GM18505 (cell line): ENCODE data around the gene CWF19L1.
"Not testable (repeated sequence)": the region's sequence is repeated elsewhere in the genome, so short reads cannot be mapped to it uniquely, and the experiment has no call there.

Experiments used
- ATAC-seq: cut with Tn5 transposase; IDR thresholded peaks from one replicate; pipeline ENCODE4 v1.9.1; 2021; ENCODE audit not compliant: unreplicated experiment
- POLR2A ChIP-seq: IDR thresholded peaks from 4 replicates; pipeline ENCODE4 v1.6.1; 2011; ENCODE audit warnings: borderline replicate concordance; ENCODE audit not compliant: insufficient read depth, insufficient read length; ENCODE audit errors: extremely low read depth

CWF19L1 gene

DNA sequence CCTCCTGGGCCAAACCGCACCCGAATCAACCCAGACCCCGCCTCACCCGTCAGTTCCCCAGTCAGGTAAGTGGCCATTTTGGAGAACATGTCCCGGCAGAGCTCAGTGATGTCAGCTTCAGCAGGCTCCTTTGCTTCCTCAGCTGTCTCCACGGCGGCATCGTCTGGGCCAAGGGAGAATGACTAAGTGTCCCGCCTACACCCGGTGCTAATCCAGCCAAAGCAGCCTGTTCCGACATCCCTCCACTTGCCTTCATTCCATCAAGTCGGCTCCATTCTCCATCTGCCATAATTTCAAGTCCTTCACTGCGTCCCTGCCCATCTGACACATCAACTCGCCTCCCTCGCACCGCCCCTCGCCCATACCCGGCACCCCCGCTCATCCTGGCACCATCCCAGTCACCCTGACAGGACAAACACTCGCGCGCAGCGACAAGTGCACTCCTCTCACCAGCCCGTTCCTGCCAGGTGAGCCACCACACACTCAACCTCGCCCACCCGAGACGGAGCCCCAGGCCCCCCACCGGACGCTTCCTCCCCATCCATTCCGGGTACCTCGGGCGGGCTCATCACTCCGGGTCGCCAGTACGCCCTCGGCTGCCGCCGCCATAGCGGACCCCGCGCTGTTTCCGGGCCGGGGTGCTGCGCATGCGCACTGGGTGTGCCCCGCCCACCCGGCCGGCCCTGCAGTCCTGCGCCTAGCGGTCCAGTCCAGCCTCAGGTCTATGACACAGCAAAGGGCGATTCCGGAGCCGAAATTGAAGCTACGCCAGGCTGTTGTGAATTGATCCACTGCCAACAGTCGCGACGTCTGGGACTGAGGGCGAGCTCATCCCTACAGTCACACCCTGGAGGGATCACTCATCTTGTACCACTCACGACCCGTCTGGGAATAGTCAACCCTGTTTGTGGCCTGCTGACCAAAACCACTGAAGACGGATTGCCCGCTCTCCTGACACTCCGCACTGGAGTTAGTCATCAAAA is 18.9 kb upstream of the CWF19L1 start, which contains the start of gene BLOC1S2:
TSS of gene BLOC1S2 (minus strand) at position 630 of the 983 bp plus-strand sequence. CDS start at position 609, 21 bp downstream.
- TF ChIP-seq POLR2A: peak; percentile 96
- ATAC-seq: peak; percentile 90

DNA sequence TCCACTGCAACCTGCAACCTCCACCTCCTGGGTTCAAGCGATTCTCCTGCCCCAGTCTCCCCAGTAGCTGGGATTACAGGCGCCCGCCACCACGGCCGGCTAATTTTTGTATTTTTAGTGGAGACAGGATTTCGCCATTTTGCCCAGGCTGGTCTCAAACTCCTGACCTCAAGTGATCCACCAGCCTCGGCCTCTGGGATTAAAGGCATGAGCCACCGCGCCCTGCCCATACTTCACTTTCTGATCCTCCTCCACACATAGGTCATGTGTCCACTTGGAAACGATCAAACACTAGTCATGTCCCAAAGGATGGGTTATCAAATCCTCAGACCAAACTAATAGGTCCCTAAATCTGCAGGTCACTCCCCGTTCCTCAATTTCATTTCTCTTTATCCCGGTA is 17.9 kb upstream of the CWF19L1 start:
- ATAC-seq: not testable (repeated sequence)

DNA sequence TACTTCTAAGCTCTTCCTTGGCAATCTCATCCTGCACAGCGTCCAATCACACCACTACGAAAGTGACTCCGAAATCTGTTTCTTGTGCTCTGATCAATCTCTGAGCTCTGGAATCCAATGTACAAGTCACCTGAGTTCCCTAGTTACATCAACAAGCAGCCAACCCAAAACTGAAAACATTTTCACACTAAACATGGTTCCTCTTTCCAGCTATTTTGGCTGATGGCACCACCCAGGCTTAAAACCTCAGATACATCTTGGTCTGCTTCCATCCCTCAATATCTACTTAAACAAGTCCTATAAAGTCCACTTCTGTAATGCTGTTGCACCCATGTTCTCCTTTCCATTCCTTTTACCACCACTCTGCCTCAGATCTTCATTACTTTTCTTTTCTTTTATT is 15.5 kb upstream of the CWF19L1 start:
- no peak for TF ChIP-seq POLR2A
- no peak for ATAC-seq

DNA sequence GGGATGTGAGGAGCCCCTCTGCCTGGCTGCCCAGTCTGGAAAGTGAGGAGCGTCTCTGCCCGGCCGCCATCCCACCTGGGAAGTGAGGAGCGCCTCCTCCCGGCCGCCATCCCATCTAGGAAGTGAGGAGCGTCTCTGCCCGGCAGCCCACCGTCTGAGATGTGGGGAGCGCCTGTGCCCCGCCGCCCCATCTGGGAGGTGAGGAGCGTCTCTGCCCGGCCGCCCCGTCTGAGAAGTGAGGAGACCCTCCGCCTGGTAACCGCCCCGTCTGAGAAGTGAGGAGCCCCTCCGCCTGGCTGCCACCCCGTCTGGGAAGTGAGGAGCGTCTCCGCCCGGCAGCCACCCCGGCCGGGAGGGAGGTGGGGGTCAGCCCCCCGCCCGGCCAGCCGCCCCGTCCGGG is 9.5 kb upstream of the CWF19L1 start:
- not testable (repeated sequence) for ATAC-seq

DNA sequence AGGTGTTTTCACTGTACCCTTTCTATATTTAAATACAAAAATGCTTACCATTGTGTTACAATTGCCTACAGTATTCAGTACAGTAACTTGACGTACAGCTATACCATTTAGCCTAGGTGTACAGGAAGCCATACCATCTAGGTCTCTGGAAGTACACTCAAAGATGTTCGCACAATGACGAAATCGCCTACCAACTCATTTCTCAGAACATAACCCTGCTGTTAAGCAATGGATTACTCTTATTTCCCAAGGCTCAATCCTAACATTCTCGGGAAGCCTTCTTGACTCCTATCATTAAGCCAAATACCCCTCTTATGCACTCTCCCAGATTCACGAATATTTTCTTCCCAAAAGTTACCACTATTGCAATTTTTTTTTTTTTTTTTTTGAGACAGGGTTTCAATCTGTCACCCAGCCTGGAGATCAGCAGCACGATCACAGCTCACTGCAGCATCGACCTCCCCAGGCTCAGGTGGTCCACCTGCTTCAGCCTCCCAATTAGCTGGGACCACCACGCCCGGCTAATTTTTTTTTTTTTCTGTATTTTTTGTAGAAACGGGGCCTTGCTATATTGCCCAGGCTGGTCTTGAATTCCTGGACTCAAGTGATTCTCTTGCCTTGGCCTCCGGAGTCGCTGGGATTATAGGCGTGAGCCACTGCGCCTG is 1.5 kb downstream of the CWF19L1 start:
- TF ChIP-seq POLR2A: no peak
- ATAC-seq: no peak

DNA sequence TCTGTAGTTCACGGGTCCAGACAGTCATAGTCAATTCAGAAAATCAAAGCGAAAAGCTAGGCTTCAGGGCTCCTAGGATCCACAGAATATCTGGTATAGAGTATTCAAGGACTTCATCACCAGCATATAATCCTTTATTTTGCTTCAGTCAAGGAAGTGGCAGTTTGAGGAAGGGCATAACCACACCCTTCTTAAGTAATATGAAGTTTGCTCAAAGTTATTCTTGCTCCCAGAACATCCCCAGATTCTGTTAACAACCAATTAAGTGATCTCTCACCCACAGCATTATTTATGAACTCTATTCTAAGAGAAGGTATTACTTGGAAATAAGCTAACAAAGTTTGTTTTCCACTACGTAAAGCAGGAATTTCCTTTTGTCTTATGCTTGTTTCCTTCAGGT is 13.2 kb downstream of the CWF19L1 start:
- TF ChIP-seq POLR2A: no peak
- ATAC-seq: no peak

DNA sequence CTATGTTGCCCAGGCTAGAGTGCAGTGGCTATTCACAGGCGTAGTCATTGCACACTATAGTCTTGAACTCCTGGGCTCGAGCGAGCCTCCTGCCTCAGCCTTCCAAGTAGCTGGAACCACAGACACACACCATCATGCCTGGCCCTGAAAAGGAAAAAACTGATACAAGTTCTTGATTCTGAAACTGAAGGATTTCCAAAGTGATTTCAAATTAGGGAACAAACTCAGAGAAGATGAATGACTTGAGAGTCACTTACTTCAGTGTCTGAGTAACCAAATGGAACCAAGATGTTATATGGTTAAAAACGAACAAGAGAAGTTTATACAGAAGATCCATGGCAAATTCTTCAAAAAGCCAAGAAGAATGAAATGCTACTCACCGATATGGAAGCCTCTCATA is 14.4 kb downstream of the CWF19L1 start:
- TF ChIP-seq POLR2A: no peak
- no peak for ATAC-seq

DNA sequence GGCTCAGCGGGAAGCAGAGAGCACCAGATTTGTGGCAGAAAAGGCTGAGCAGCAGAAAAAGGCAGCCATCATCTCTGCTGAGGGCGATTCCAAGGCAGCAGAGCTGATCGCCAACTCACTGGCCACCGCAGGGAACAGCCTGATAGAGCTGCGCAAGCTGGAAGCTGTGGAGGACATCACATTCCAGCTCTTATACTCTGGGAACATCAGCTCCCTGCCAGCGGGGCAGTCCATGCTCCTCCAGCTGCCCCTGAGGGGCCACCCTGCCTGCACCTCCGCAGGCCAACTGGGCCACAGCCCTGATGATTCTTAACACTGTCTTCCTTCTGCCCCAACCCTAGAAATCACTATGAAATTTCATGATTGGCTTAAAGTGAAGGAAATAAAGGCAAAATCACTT is 18.6 kb downstream of the CWF19L1 start:
- no peak for TF ChIP-seq POLR2A
- ATAC-seq: no peak

DNA sequence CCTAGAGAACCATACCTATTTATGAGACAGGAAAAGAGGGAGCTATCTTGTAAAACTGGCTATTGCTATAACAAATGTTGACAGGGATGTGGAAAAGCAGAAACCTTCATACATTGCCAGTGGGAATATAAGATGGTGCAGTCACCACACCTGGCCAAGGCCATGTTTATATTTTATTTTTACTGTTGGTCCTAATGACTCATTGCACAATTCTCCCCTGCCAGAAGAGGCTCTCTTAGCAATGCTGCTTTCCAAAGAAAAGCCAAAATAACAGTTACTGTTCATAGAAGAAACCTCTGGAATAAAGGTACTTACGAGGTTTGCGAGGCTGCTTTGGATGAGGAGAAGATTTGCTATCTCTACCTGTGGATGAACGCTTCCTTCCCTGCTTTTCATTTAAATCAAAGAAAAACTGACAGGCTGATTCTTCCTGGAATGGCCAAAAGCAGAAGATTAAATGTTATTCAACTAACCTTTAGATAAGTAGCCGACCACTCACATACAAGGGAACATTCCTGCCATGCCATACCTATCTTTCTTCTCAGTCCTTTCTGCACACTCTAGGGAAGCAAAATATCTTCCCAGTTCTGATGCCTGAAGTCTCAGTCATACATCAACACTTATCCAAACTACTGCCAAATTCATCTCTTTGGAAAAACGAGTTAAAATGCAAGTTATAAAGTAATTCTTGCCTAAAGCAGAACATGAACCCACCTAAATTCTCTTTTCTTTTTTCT is 21.8 kb downstream of the CWF19L1 start:
- no peak for ATAC-seq
- TF ChIP-seq POLR2A: no peak

DNA sequence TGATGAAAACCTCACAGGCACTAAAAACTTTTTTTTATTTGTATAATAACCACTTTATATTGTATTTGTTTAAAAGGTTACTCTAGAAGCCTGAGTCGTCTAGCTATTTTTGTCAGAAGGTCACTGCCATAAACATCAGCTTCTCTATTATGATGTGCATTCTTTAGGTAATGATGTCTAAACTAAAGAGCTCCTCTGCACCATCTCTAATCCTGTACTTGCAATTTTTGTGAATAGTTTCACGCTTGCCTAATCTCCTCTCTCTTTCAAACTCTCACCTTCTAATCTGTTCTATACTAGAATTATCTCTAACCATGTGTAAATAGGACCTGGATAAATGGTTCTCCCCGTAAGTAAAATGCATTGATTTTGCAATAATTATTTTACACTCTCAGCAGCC is 27.6 kb downstream of the CWF19L1 start:
- no peak for ATAC-seq
- no peak for TF ChIP-seq POLR2A

DNA sequence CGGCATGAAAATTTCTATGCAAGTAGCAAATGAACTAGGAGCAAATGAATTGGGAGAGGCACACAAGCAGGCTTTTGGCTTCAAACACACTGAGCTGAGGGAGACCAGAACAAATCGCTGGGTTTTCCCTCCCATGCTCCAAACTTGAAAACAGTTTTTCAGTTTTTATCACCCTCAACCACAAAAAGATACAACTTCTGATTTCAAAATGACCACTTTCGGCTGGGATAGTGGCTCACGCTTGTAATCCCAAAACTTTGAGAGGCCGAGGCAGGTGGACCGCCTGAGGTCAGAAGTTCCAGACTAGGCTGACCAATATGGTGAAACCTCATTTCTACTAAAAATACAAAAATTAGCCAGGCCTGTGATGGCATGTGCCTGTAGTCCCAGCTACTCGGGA is 29.0 kb downstream of the CWF19L1 start:
- no peak for ATAC-seq
- TF ChIP-seq POLR2A: no peak

DNA sequence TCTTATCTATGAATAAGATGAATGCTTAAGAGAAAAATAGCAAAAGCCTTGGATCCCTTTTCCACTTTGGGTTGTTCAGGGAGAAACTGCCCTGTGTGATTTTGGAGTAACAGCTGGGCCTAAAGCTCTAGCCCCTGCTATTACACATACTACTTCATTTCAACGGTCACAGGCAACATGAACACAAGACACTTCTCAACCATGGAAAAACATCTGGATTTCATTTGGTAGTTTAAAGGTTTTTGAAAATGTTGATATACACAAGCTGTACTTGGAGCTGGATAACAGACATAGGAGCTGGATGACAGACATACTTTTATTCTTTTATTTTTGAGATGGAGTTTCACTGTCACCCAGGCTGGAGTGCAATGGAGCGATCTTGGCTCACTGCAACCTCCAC is 35.3 kb downstream of the CWF19L1 start:
- TF ChIP-seq POLR2A: no peak
- ATAC-seq: no peak

DNA sequence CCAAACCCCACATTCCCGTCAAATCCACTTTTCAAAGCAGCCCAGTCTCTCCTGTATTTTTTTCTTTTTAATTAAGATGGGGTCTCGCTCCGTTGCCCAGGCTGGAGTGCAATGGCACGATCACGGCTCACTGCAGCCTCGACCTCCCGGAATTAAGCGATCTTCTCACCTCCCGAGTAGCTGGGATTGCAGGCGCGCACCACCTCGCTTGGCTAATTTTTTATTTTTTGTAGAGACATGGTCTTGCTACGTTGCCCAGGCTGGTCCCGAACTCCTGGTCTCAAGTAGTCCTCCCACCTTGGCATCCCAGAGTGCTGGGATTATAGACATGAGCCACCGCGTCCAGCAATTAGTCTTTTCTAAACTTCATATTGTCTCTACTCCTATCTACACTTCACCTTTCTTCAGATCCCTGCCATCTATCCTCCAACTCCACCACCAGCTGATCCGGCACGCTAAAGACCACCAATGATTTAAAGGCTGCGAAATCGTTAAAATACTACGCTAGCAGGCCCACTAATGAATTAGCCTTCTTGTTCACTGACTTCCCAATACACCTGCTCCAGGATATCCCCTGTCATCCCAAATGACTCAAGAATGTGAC is 37.5 kb downstream of the CWF19L1 start:
- TF ChIP-seq POLR2A: no peak
- no peak for ATAC-seq

DNA sequence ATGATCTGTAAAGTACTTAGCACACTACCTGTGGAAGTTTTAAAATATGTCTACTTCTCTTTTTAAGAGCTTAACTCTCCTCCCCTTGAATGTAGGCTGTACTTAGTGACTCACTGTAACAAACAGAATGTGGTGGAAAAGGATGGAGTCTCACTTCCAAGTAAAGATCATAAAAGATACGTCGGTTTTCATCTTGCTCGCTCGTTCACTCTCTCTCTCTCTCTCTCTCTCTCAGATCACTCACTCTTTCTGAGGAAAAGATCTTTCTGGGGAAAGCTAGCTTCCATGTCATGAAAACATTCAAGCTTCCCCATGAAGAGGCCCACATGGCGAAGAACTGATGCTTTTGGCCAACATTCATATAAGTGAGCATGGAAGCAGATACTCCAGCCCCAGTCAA is 43.6 kb downstream of the CWF19L1 start:
- no peak for TF ChIP-seq POLR2A
- no peak for ATAC-seq

DNA sequence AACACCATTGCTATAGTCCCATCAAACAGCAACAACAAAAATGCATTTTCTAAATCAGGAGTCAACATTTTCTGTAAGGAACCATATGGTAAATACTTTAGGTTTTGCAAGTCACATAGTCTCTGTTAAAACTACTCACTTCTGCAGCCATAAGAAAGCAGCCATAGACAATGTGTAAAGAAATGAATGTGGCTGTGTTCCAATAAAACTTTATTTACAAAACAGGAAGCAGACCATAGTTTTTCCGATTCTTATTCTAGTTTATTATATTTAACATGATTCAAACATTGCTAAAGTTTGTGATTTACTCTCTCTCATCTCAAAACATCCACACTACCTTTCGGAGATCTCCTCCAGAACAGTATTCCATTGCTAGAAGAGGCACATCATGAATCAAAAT is 44.9 kb downstream of the CWF19L1 start:
- ATAC-seq: no peak
- TF ChIP-seq POLR2A: no peak
